ENCODE results near the gene PCCA.
"Not testable (repeated sequence)": the region's sequence is repeated elsewhere in the genome, so short reads cannot be mapped to it uniquely, and the experiment has no call there.

PCCA gene

DNA sequence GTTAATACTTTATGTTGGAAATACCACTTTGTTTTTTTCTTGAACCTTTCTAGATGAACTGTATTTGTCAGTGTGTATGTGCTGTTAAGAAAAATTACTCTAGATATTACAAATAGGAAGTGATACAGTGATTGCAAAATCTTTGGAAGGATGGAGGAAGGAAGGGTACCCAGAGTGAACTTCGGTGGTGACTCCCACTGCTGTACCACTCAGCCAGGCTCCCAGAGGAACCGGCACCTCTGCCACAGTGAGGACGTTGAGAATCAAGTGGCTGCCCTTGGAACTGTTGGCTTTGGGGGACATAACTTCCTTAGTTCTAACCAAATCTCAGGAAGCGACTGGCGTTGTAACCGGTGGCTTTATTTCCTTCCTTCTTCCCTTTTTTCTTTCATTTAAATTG lies 184.7 kb downstream of the PCCA start:
- H3K4me3 ChIP-seq (ENCODE audit: control insufficient read depth, low read depth, low read length) = no peak overlapping the region
- no peak for DNase-seq (ENCODE audit: low read depth)
- TF ChIP-seq, protein P1, sequence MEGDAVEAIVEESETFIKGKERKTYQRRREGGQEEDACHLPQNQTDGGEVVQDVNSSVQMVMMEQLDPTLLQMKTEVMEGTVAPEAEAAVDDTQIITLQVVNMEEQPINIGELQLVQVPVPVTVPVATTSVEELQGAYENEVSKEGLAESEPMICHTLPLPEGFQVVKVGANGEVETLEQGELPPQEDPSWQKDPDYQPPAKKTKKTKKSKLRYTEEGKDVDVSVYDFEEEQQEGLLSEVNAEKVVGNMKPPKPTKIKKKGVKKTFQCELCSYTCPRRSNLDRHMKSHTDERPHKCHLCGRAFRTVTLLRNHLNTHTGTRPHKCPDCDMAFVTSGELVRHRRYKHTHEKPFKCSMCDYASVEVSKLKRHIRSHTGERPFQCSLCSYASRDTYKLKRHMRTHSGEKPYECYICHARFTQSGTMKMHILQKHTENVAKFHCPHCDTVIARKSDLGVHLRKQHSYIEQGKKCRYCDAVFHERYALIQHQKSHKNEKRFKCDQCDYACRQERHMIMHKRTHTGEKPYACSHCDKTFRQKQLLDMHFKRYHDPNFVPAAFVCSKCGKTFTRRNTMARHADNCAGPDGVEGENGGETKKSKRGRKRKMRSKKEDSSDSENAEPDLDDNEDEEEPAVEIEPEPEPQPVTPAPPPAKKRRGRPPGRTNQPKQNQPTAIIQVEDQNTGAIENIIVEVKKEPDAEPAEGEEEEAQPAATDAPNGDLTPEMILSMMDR (conservative IDR thresholded peaks at IDR 0.05; ENCODE audit: control insufficient read depth, insufficient read depth, low read depth, low read length) = no peak

DNA sequence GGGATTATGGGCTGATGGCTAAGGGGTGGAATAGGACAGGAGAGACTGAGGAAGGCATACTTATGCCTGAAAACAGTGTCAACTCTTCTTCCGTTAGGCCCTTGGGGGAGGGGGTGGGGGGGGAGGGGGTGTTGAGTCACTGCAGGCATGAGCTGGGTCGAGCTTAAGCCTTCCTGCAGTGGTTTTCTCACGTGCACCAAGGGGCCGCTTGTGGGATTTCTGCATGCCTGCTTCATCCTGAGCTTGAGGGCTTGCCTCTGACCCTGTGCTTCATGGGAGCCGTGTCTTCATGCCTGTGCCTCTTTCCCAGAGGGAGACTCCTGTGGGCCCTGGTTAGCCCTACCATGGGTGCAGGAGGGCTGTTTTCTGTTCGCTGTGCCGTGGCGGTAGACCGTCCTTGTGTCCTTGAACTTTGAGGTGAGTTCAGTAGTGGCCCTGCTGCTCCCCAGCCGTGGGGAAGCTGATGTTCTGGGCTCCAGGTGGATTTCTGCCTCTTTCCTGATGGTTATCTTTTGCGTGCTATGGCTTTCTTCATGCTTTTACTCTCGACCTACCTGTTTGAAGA lies 186.1 kb downstream of the PCCA start:
- DNase-seq (ENCODE audit: low read depth) = no peak
- TF ChIP-seq, protein P1 (conservative IDR thresholded peaks at IDR 0.05; ENCODE audit: control insufficient read depth, insufficient read depth, low read depth, low read length) = no peak
- no peak overlapping the region for H3K4me3 ChIP-seq (ENCODE audit: control insufficient read depth, low read depth, low read length)

DNA sequence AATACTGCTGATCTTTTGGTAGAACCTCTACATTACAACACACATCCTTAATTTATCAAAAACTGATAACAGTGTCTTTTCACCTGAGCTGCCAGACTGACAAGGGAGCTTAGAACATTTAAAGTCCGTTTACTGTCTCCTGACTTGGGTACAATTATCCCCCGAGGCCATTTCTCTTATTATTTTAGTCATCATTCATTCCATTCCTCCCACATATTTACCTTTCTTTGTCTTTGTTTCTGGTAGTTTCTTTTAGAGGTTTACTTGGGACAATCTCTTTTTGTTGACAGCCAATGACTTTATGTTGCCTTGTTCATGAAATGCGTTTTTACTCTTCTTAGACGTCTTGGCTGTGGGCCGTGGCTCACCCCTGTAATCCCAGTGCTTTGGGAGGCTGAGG lies 186.9 kb downstream of the PCCA start:
- TF ChIP-seq, protein P1 (conservative IDR thresholded peaks at IDR 0.05; ENCODE audit: control insufficient read depth, insufficient read depth, low read depth, low read length) = no peak
- no peak overlapping the region for H3K4me3 ChIP-seq (ENCODE audit: control insufficient read depth, low read depth, low read length)
- DNase-seq (ENCODE audit: low read depth) = no peak

DNA sequence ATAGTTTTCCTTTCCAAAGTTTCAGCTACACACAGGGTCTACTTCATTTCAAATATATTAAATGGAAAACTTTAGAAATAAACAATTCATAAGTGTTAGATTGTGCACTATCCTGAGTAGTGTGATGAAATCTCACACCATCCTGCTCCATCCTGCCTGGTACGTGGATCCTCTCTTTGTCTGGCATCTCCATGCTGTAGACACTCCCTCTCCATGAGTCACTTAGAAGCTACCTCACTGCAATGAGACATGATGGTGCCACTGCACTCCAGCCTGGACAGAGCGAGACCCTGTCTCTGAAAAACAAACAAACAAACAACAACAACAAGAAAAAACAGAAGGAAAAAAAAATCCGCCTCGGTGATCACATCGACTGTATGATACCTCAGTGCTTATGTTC lies 191.8 kb downstream of the PCCA start:
- no peak overlapping the region for H3K4me3 ChIP-seq (ENCODE audit: control insufficient read depth, low read depth, low read length)
- DNase-seq (ENCODE audit: low read depth) = peak; percentile 47
- TF ChIP-seq, protein P1 (conservative IDR thresholded peaks at IDR 0.05; ENCODE audit: control insufficient read depth, insufficient read depth, low read depth, low read length) = no peak

DNA sequence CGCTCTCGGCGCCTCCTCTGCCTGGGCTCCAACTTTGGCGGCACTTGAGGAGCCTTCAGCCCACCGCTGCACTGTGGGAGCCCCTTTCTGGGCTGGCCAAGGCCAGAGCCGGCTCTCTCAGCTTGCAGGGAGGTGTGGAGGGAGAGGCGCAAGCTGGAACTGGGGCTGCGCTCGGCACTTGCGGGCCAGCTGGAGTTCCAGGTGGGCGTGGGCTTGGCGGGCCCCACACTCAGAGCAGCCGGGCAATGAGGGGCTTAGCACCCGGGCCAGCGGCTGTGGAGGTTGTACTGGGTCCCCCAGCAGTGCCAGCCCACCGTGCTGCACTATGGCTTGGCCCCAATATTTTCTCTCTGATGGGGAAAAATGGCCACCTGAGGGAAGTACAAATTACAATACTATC lies 193.4 kb downstream of the PCCA start:
- not testable (repeated sequence) for H3K4me3 ChIP-seq (ENCODE audit: control insufficient read depth, low read depth, low read length); DNase-seq (ENCODE audit: low read depth)

DNA sequence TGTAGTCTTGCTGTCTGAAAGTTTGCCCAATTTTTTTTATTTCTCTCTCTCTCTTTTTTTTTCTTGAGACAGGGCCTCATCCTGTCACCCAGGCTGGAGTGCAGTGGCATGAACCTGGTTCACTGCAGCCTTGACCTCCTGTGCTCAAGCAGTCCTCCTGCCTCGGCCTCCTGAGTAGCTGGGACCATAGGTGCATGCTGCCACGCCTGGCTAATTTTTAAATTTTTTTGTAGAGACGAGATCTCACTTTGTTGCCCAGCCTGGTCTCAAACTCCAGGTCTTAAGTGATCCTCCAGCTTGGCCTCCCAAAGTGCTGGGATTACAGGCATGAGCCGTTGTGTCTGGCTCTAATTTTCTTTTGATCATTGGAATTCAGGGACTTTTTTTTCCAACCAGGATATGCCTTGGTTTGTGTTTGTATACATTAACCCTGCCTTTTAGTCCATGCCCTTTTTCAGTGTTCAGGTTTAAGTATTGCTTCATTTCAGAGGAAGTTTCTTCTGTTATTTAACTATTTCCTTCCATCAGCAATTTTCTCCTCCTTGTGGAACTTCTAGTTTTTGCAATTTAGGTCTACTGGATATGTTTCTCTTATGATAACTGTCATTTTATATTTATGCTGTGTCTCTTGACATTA lies 201.4 kb downstream of the PCCA start:
- TF ChIP-seq, protein P1 (conservative IDR thresholded peaks at IDR 0.05; ENCODE audit: control insufficient read depth, insufficient read depth, low read depth, low read length) = no peak

DNA sequence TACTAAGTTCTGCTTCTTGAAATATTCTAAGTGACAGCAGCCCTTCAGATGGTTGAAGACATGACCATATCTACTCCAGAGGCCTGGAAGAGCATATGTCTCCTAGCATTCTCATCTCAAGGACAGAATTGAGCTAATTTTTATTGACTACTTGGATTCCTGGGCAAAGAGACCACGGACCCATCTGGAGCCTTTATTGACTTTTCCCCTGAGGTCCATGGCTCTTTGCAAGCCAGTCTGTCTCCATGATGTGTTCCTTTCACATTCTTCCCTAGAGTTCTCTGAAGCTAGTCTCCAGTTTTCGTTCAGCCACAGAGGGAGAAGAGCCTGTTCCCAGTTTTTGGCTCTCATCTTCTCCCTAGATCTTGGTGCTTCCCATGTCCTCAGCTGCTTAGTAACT lies 202.7 kb downstream of the PCCA start:
- DNase-seq (ENCODE audit: low read depth) = no peak
- TF ChIP-seq, protein P1 (conservative IDR thresholded peaks at IDR 0.05; ENCODE audit: control insufficient read depth, insufficient read depth, low read depth, low read length) = no peak
- no peak overlapping the region for H3K4me3 ChIP-seq (ENCODE audit: control insufficient read depth, low read depth, low read length)

More for the DNA sequence above, 201.4 kb downstream of the PCCA start:
- no peak overlapping the region for H3K4me3 ChIP-seq (ENCODE audit: control insufficient read depth, low read depth, low read length)
- DNase-seq (ENCODE audit: low read depth) = no peak

Measured in fibroblast of mammary gland (primary cell).